GM19025 (cell line): ENCODE results near the gene MAP2.
A peak's percentile ranks its signal among the peaks of the same experiment; 100 is the strongest.

ENCODE experiments used
- ATAC-seq: cut with Tn5 transposase; IDR thresholded peaks from one replicate; pipeline ENCODE4 v1.9.1; 2021; ENCODE audit warnings: mild to moderate bottlenecking, low read depth, moderate library complexity; ENCODE audit not compliant: unreplicated experiment

The MAP2 gene, protein sequence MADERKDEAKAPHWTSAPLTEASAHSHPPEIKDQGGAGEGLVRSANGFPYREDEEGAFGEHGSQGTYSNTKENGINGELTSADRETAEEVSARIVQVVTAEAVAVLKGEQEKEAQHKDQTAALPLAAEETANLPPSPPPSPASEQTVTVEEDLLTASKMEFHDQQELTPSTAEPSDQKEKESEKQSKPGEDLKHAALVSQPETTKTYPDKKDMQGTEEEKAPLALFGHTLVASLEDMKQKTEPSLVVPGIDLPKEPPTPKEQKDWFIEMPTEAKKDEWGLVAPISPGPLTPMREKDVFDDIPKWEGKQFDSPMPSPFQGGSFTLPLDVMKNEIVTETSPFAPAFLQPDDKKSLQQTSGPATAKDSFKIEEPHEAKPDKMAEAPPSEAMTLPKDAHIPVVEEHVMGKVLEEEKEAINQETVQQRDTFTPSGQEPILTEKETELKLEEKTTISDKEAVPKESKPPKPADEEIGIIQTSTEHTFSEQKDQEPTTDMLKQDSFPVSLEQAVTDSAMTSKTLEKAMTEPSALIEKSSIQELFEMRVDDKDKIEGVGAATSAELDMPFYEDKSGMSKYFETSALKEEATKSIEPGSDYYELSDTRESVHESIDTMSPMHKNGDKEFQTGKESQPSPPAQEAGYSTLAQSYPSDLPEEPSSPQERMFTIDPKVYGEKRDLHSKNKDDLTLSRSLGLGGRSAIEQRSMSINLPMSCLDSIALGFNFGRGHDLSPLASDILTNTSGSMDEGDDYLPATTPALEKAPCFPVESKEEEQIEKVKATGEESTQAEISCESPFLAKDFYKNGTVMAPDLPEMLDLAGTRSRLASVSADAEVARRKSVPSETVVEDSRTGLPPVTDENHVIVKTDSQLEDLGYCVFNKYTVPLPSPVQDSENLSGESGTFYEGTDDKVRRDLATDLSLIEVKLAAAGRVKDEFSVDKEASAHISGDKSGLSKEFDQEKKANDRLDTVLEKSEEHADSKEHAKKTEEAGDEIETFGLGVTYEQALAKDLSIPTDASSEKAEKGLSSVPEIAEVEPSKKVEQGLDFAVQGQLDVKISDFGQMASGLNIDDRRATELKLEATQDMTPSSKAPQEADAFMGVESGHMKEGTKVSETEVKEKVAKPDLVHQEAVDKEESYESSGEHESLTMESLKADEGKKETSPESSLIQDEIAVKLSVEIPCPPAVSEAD (N-terminal part only)

DNA sequence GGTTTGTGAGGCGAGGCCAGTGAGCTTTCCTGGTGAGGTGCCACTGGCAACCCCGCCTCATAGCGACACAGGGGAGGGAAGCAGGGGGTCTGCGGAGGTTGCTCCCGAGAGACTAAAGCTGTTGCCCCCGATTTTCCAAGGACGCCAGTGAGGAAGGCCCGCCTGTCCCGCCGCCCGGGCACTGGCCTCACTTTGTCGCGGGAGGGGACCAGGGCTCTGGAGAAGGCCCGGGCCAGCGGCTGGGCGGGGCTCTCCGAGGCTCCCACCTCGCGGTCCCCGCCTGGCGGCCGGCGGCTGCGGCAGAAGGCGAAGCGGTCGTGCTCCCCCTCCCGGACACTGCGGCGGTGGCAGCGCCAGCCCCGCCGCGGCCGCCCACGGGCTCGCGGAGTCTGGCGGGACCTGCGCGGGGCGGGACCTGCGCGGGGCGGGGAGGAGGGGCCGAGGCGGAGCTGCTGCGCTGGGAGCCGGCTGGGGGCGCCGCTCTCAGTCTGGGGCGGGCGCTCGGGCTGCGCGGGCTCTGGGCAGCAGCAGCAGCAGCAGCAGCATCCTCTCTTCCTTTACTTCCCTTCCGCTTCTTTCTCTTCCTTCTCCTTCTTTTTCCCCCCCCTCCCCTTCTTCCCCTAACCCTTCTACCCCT, at the start of gene MAP2:
TSS of gene MAP2 (plus strand) at position 486 of the 637 bp plus-strand sequence. CDS start 229,124 bp downstream, outside the sequence.
- peak; percentile 97 for ATAC-seq

DNA sequence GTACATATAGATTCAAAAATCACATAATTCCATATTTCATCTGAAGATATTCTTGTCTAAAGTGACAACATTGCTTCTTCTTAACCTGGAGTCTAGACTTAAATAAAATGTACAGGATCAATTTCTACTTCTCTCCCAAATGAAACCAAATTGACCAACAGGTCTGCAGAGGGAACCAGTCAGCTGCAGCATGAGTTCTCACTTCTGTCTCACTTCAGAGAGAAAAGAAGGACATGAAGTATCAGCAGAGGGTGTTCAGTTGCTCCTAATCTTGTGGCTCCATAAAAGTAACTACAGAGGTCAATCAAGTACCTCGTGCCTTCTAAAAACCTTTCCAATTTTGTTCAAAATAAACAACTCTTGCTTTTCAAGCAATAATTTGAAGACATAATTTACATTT, 47.2 kb upstream of the MAP2 start:
- ATAC-seq, result no peak

DNA sequence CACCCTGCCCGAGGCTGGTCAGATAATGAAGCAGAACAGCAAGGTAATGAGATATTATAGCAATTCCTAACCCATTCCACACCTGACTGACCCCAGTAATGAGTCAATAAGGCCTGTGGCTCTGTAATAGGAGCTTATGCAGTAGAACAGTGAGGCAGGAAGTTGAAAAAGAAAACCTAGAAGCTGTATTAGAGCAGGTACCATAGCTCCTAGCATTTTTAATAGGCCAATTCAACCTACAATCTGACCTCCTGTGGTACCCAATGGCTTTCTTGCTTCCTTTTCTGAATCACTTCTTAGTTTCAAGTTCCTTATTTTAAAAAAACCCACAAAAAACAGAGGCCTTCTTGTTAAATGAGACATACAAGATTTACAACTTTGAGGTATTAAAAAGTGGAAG, 43.6 kb upstream of the MAP2 start:
- peak; percentile 89 for ATAC-seq

DNA sequence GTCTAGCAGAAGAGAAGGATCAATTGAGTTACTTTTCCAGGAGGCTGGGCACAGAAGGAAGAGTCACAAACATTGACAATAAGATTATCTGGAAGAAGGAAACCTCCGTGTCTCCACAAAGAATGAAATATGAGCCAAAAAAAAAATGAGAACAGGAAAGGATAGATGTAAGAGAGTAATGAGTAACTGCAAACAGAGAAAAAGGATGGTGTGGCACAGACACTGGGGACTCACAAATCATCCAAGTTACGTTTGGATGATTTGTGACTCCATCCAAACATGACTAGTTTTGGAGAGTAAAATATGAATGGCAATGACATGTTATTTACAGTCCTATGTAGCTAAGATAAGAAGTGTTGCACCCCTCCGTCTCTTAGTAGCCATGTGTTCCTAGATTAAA, 42.8 kb upstream of the MAP2 start:
- ATAC-seq, result no peak

DNA sequence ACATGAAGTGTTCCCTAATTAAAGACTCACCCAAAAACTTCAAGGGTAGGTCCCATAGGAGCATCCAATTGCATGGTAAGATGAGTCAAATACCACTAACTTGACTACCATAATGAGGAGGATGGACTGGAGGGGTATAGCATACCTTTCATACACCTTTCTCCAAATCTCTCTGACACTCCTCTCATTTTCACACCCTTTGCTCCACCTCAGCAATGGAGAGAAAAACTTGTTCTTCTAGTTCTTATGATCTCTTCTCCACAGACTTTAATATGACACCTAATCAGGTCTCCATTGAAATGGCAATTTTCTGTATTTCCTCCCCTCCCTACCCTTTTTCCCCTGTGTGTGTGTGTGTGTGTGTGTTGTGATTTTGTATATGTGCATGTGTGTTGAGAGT, 41.1 kb upstream of the MAP2 start:
- no peak for ATAC-seq

DNA sequence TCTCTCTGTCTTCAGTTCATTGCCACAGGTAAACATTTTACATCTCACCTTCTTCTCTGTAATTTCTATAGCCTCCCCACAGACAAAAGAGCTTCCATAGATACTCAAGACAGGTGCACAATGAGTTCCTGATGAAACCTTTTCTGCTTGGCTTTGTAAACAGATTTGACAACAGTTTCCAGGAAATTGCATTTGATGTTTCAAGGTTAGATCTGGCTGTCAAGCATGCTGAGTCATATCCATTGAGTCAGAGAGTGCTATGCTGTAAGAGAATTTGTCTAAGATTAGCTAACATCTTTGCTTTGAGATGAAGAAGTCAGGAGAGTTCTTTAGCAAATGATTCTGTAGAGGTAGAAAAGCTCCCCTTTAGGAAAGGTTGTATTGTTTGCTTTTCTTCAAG, 40.6 kb upstream of the MAP2 start:
- ATAC-seq, result no peak

DNA sequence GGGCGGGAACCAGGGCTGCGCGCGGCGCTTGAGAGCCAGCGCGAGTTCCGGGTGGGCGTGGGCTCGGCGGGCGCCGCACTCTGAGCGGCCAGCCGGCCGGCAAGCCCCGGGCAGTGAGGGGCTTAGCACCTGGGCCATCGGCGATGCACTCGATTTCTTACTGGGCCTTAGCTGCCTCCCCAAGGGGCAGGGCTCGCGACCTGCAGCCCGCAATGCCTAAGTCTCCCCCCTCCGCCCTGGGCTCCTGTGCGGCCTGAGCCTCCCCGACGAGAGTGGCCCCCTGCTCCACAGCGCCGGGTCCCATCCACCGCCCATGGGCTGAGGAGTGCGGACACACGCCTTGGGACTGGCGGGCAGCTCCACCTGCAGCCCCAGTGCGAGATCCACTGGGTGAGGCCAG, 36.5 kb upstream of the MAP2 start:
- ATAC-seq, result no peak

DNA sequence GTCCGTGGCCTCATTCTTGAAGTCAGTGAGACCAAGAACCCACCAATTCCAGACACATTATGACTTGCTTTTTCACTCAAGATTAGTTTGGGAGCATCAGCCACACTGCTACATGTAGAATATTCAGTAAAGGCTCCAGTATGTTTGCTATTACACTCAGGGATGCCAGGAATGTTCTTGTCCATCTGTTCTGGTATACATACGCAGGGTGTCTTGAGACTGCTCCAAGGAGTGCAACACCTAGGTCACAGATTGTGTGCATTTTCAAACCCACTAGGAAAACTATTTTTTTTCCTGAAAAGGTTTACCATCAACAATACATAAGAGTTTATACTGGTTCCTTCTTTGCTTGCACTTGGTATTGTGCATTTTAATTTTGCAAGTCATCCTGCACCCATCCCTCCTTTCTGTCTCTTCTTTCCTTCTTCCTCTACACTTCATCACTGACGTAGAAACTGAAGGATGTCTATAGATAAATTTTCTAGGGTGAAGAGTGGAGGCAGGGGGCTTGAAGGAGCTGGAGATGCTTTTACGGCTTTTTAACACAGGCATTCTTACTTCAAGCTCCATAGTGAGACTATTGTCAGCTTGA, 35.3 kb upstream of the MAP2 start:
- ATAC-seq, result no peak

DNA sequence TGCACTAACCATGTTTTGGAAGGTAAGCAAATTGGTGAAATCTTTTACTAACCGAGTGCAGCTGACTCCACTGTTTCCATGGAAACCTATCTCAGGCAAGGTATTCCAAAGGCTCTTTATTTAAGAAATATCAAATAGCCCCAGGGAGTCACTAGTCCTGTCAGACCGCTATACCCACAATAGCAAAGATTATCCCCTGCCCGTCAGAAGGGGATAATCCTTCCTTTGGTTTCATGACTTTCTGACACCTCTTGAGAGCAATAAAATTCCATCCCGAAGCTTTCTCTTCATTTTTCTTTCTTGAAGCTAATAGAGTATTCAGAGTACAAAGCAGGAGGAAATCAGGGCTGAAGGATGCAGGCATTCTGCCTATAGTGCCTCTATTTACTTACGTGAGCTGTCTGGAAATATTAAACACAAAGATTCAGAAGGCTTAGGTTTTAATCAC, 34.7 kb upstream of the MAP2 start:
- no peak for ATAC-seq

DNA sequence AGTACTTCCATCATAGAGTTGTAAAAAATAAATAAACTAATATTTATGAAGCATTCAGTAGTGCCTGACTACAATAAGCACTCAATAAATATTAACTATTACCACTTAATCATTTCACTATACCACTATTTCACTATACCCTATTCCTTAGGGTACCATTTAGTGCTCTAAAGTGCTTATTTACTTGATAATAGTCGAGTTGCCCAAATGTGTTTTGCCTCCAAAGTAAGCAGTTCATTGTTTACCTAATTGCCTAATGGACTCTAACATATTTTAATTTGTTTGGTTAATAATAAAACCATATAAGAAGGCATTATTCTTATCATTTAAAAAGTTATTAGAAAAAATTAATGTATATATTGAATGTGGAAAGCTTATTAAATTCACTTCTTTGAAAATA, 33.0 kb upstream of the MAP2 start:
- no peak for ATAC-seq

DNA sequence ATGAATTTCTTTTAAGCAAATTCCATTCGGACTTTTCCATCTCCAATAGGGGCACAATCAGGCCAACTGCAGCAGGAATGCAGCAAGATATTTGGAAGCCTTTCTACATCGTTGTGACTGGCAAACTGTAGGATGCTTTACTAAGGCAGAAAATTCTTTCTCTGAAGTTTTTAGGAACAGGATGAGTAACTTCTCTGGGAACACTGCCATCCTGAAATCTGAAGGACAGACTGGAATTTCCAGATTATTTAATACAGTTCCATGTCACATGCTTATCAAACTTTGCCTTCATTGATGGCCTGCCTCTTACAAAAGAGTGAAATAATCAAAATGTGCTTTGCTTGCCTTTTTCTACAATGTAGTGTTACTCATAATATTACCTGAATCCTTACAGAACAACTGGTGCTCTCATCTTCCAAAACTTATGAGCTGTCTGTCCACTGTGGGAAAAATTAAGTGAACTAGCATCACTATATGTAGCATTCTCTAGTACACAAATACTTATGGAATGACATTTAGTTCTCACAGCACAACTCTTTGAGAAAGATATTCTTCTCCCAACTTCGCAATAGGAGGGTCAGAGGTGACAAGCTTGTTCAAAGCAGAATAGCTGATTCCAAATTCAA, 32.0 kb upstream of the MAP2 start:
- ATAC-seq, result no peak

DNA sequence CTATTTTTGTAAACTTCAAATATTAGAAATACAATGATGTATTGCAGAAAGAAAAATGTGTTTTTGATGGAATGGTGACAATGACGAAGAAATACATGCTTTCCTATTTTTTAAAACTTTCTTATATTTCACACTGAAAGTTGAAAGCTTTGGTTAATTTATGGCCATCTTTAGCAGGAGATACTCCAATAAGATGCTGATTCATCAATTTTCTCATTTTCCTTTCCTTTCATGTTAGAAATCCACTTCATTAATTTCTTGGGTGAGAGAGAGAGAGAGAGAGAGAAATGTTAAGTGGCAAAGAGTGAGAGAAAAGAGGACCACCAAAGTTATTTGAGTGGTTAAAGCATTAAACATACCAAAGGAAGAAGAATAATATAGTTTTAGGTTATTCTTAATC, 28.6 kb upstream of the MAP2 start:
- no peak for ATAC-seq

DNA sequence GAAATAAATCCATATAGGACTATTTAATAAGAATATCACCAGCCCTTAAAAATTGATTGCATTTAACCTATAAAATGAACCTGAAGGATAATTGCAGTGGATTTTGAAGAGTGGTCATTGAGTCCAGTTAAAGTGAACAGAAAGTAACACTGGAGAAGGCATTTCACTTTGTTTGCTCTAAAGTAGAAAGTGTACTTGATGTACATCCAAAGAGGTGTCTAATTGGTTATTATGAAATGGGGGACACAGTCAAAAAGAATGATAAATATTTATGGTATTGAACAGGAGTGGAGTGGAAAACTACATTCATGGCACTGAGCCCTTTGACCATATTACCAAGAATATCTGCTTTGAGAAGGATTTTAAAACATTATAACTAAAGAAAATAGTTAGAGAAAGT, 28.2 kb upstream of the MAP2 start:
- ATAC-seq, result no peak

DNA sequence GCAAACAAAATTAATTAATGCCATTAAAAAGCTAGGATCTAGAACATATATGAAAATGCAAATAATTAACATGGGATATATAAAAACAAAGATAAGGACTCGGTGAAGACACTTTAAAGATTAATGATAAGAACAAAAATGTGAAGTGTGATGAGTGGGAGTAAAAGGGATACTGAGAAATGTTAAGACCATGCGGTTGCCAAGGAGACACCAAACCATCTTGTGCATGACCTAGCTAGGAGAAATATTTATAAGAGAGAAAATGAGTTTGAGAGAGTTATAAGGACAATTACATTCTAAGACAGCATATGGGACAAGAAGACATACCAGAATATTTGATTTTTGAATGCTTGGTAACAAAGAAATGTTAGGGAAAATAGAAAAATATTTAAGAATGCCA, 25.4 kb upstream of the MAP2 start:
- no peak for ATAC-seq

DNA sequence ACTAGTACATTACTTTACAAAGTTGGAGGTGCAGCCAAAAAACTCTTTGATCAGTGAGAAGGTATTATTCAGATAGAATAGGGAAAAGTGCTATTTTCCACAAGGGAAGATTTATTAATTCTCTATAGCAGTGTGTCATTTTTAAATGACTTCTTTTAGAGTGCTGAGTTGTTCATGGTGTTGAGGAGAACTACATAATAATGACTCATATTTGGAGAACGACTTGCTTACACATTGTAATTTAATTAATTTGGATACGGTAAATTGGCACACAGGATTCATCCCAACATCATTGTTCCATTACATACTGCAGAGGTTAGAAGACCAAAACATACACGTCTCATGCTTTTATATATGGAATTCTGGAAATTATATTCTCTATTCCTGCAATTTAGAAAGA, 22.1 kb upstream of the MAP2 start:
- ATAC-seq, result no peak

DNA sequence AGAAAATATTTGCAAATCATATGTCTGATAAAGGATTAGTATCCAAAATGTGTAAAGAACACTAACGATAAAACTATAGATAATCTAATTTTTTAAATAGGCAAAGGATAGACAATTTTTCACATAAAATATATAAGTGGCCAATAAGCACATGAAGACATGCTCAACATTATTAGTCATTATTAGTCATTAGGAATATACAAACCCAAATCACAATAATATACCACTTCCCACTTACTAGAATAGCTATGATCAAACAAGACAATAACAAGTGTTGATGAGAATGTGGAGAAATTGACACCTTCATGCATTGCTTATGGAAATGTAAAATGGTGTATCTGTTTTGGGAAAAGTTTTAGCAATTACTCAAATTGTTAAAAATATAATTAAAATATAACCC, 12.6 kb upstream of the MAP2 start:
- no peak for ATAC-seq

DNA sequence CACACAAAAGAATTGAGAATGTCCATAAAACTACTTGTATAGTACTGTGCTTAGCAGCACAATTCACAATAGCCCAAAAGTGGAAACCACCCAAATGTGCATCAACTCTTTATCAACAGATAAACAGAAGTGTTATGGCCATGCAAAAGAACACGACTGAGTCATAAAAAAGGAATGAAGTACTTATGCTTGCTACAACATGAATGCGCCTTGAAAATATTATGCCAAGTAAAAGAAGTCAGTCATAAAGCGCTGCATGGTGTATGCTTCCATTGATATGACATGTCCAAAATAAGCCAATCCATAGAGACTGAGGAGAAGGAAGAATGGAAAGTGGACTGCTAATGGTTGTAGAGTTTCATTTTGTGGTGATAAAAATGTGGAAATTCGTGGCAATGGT, 12.1 kb upstream of the MAP2 start:
- ATAC-seq, result no peak

DNA sequence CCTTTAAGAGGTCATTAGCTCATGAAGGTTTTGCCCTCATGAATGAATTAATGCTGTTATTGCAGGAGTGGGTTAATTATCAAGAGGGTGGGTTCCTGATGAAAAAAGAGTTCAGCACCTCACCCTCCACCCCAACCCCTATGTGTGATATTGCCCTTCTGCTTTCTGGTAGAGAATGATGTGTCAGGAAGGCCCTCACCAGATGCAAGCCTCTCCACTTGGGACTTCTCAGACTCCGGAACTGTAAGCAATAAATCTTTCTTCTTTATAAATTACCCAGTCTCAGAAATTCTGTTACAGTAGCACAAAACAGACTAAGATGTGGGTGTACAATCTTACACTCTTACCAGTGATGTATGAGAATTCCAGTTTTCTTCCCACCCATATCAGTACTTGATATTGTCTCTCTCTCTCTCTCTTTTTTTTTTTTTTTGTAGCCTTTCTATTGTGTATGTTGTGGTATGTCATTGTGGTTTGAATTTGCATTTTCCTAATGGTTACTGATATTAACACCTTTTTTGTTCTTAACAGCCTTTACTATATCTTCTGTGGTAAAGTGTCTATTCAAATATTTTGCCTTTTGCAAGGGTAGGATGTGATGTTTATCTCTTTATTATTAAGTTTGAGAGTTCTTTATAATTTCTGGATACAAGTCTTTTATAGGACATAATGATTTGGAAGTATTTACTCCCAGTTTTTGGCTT, 10.4 kb upstream of the MAP2 start:
- no peak for ATAC-seq

DNA sequence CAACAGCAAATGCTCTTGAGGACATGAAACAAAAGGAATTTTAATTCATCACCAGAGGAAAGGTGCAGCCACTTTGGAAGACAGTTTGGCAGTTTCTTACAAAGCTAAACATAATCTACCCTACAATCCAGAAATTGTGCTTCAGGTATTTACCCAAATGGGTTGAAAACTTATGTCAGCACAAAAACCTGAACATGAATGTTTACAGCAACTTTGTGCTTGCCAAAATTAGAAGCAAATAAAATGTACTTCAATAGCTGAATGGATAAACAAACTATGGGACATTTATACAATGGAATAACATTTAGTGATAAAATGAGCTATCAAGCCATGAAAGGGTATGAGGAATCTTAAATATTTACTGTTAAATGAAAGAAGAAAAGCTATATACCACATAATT, 6.9 kb upstream of the MAP2 start:
- ATAC-seq, result no peak
